DND-41 (cell line): Measurements from ENCODE around the gene MOCOS.

Experiments used
- ATAC-seq: fragments of 200-7000 bp; cut with Tn5 transposase; 3 replicates; pipeline ENCODE4 v1.9.1; 2021; ENCODE audit warnings: low read depth; ENCODE audit not compliant: insufficient read depth
- DNase-seq: peaks from one replicate; pipeline ENCODE4 v3.0.0-alpha.2; 2020
- H2AFZ ChIP-seq: 2 replicates; pipeline ENCODE4 v1.6.0; 2012; ENCODE audit warnings: low read depth, low read length
- H3K27ac ChIP-seq: 2 replicates; pipeline ENCODE4 v1.5.1; 2012; ENCODE audit warnings: low read length, inconsistent platforms
- H3K27me3 ChIP-seq: fragments of 200-600 bp; sonication (generic); 2 replicates; pipeline ENCODE4 v1.6.0; 2012; ENCODE audit warnings: low read length, mild to moderate bottlenecking, inconsistent platforms; ENCODE audit not compliant: insufficient read depth, poor library complexity
- H3K36me3 ChIP-seq: 2 replicates; pipeline ENCODE4 v1.5.1; 2012; ENCODE audit warnings: low read length, inconsistent platforms; ENCODE audit not compliant: insufficient read depth
- H3K4me1 ChIP-seq: 2 replicates; pipeline ENCODE4 v1.5.1; 2012; ENCODE audit warnings: mild to moderate bottlenecking, low read length; ENCODE audit not compliant: insufficient read depth
- H3K4me2 ChIP-seq: 2 replicates; pipeline ENCODE4 v1.6.0; 2012; ENCODE audit warnings: mild to moderate bottlenecking, moderate library complexity, low read length, inconsistent platforms; ENCODE audit not compliant: insufficient read depth
- H3K4me3 ChIP-seq, 2 experiments: fragments of 200-600 bp in 1 of 2; shearing (Covaris generic) in 1 of 2; 2 replicates each; pipeline ENCODE4 v1.5.1; 2012 to 2016; ENCODE audit warnings: inconsistent platforms in 2 of 2, low read length in 2 of 2, mild to moderate bottlenecking in 2 of 2, low read depth in 1 of 2, moderate library complexity in 1 of 2
- H3K79me2 ChIP-seq: 2 replicates; pipeline ENCODE4 v1.6.0; 2012; ENCODE audit warnings: low read length, inconsistent platforms; ENCODE audit not compliant: insufficient read depth
- H3K9ac ChIP-seq: 2 replicates; pipeline ENCODE4 v1.6.0; 2012; ENCODE audit warnings: low read depth, mild to moderate bottlenecking, inconsistent platforms, low read length, moderate library complexity
- H3K9me3 ChIP-seq: 2 replicates; pipeline ENCODE4 v1.5.1; 2012; ENCODE audit warnings: low read length, moderate library complexity, mild to moderate bottlenecking, inconsistent platforms; ENCODE audit not compliant: insufficient read depth, severe bottlenecking
- H4K20me1 ChIP-seq: 2 replicates; pipeline ENCODE4 v1.6.0; 2012; ENCODE audit warnings: low read length; ENCODE audit not compliant: insufficient read depth
- CTCF ChIP-seq: IDR thresholded peaks from 2 replicates; pipeline ENCODE4 v1.5.1; 2012; ENCODE audit warnings: borderline replicate concordance, low read length, moderate library complexity, mild to moderate bottlenecking; ENCODE audit not compliant: poor library complexity, severe bottlenecking; ENCODE audit errors: extremely low read depth
- EZH2 ChIP-seq: IDR thresholded peaks from 3 replicates; pipeline ENCODE4 v1.6.1; 2012; ENCODE audit warnings: borderline replicate concordance, low read depth, mild to moderate bottlenecking, moderate library complexity, low read length, inconsistent platforms; ENCODE audit not compliant: severe bottlenecking

The MOCOS gene

GRCh38 chr18:36142751-36143150 is 44.5 kb upstream of the MOCOS start:
- Histone ChIP-seq H3K9ac (no peak overlapping the region), H3K36me3 (peaks cover 94% of the 10 kb centered on the region), H3K27ac (no peak overlapping the region), H3K4me2 (no peak overlapping the region), H4K20me1 (no peaks in the 10 kb centered on the region), H2AFZ (no peak overlapping the region), H3K27me3 (no peaks in the 10 kb centered on the region), H3K4me3 (no peak overlapping the region), H3K79me2 (no peaks in the 10 kb centered on the region), H3K4me1 (no peaks in the 10 kb centered on the region), H3K9me3 (no peaks in the 10 kb centered on the region)
- no peak for ATAC-seq
- DNase-seq, result no peak
- no peak for TF ChIP-seq CTCF
- TF ChIP-seq EZH2, result no peak

- Histone ChIP-seq H3K27ac (no peak overlapping the region), H4K20me1 (no peaks in the 10 kb centered on the region), H3K4me2 (no peak overlapping the region), H3K9ac (no peak overlapping the region), H3K9me3 (no peaks in the 10 kb centered on the region), H2AFZ (no peak overlapping the region), H3K4me3 (no peak overlapping the region), H3K36me3 (peaks cover 93% of the 10 kb centered on the region), H3K27me3 (no peaks in the 10 kb centered on the region), H3K79me2 (no peaks in the 10 kb centered on the region), H3K4me1 (no peaks in the 10 kb centered on the region)
- no peak for ATAC-seq
- no peak for TF ChIP-seq CTCF
- no peak for TF ChIP-seq EZH2
- DNase-seq, result no peak
Measured at GRCh38 chr18:36143391-36143790, 43.9 kb upstream of the MOCOS start.

- Histone ChIP-seq H3K9ac (no peak overlapping the region), H2AFZ (no peak overlapping the region), H3K27ac (no peak overlapping the region), H3K9me3 (no peaks in the 10 kb centered on the region), H3K79me2 (no peaks in the 10 kb centered on the region), H4K20me1 (0 out of 2 replicates have a peak, but pooled peaks cover 2% of the 10 kb centered on the region), H3K4me1 (no peaks in the 10 kb centered on the region), H3K36me3 (peaks cover 93% of the 10 kb centered on the region), H3K4me3 (no peak overlapping the region), H3K27me3 (no peaks in the 10 kb centered on the region), H3K4me2 (no peak overlapping the region)
- DNase-seq (no peak), ATAC-seq (no peak; the same call in 2 of the 3 replicates)
- TF ChIP-seq EZH2 (no peak), CTCF (no peak)
Measured at GRCh38 chr18:36149514-36150289, 37.6 kb upstream of the MOCOS start.
